ENCODE measurements around the gene PCDHGB5. TPM values are rescaled to one million over a fixed set of nuclear protein-coding genes. Genes with fewer than 3 reads are reported as not detected.

PCDHGB5 gene
- 2.0 to 2.7 TPM (median 2.5 TPM) in 5 replicates for total RNA-seq (2022; extraction: Qiagen RNA extraction)

GRCh38 chr5:141397756-141398551 lies at the start of gene PCDHGB5:
Gene PCDHGB5 (plus strand): TSS chr5:141397947. CDS start chr5:141398128, 181 bp downstream.

GRCh38 chr5:141349917-141350619 lies 47.7 kb upstream of the PCDHGB5 start, which contains the start of gene PCDHGB1:
Gene PCDHGB1 (plus strand): TSS chr5:141350099. CDS start chr5:141350261, 162 bp downstream.

GRCh38 chr5:141354900-141355469 lies 42.8 kb upstream of the PCDHGB5 start, which contains the start of gene PCDHGA4:
Gene PCDHGA4 (plus strand): TSS chr5:141355021. CDS start chr5:141355108, 87 bp downstream.

GRCh38 chr5:141359790-141360426 lies 37.8 kb upstream of the PCDHGB5 start, which contains the start of gene PCDHGB2:
Gene PCDHGB2 (plus strand): TSS chr5:141359994. CDS start chr5:141360136, 142 bp downstream.

GRCh38 chr5:141363952-141364660 lies 33.6 kb upstream of the PCDHGB5 start, which contains the start of gene PCDHGA5:
Gene PCDHGA5 (plus strand): TSS chr5:141364162. CDS start chr5:141364331, 169 bp downstream.

GRCh38 chr5:141369994-141370848 lies 27.5 kb upstream of the PCDHGB5 start, which contains the start of gene PCDHGB3:
Gene PCDHGB3 (plus strand): TSS chr5:141370242. CDS start chr5:141370395, 153 bp downstream.

GRCh38 chr5:141373673-141374317 lies 24.0 kb upstream of the PCDHGB5 start, which contains the start of gene PCDHGA6:
Gene PCDHGA6 (plus strand): TSS chr5:141373891. CDS start chr5:141374084, 193 bp downstream.

GRCh38 chr5:141382469-141383294 lies 15.1 kb upstream of the PCDHGB5 start, which contains the start of gene PCDHGA7:
Gene PCDHGA7 (plus strand): TSS chr5:141382742. CDS start chr5:141382900, 158 bp downstream.

GRCh38 chr5:141387557-141388311 lies 10.0 kb upstream of the PCDHGB5 start, which contains the start of gene PCDHGB4:
Gene PCDHGB4 (plus strand): TSS chr5:141387698. CDS start chr5:141387885, 187 bp downstream.

GRCh38 chr5:141392429-141393198 lies 5.1 kb upstream of the PCDHGB5 start, which contains the start of gene PCDHGA8:
Gene PCDHGA8 (plus strand): TSS chr5:141392633. CDS start chr5:141392814, 181 bp downstream.

GRCh38 chr5:141402553-141403243 lies 5.0 kb downstream of the PCDHGB5 start, which contains the start of gene PCDHGA9:
Gene PCDHGA9 (plus strand): TSS chr5:141402778. CDS start chr5:141402953, 175 bp downstream.

GRCh38 chr5:141407790-141408505 lies 10.2 kb downstream of the PCDHGB5 start, which contains the start of gene PCDHGB6:
Gene PCDHGB6 (plus strand): TSS chr5:141408021. CDS start chr5:141408203, 182 bp downstream.

GRCh38 chr5:141412854-141413539 lies 15.2 kb downstream of the PCDHGB5 start, which contains the start of gene PCDHGA10:
Gene PCDHGA10 (plus strand): TSS chr5:141412987. CDS start chr5:141413176, 189 bp downstream.

GRCh38 chr5:141417494-141418172 lies 19.9 kb downstream of the PCDHGB5 start, which contains the start of gene PCDHGB7:
Gene PCDHGB7 (plus strand): TSS chr5:141417677. CDS start chr5:141417860, 183 bp downstream.

Data from A549 treated with dexamethasone at 1 μM for 4 hours (cell line).